GM12874 (cell line): ENCODE measurements around the gene RBCK1.

ENCODE experiments used
- CTCF ChIP-seq: IDR thresholded peaks from 2 replicates; pipeline ENCODE4 v1.5.1; 2011; ENCODE audit warnings: low read depth, mild to moderate bottlenecking, control low read depth, low read length, moderate library complexity; ENCODE audit not compliant: insufficient read depth

Gene RBCK1

GRCh38 chr20:481167-481566 is 73.1 kb downstream of the RBCK1 start:
- TF ChIP-seq CTCF: no peak
